HEK293 (cell line): ENCODE results near the gene ZBTB20.
A peak's percentile ranks its signal among the peaks of the same experiment; 100 is the strongest.

Source experiments
- BCL11A ChIP-seq: fragments of 450-650 bp; formaldehyde crosslinking; IDR thresholded peaks from 2 replicates; pipeline ENCODE4 v1.5.1; 2016; ENCODE audit warnings: low read depth, missing biosample characterization, missing genetic modification characterization
- CTCF ChIP-seq: fragments of 450-650 bp; formaldehyde crosslinking; IDR thresholded peaks from 2 replicates; pipeline ENCODE4 v1.5.1; 2016; ENCODE audit warnings: missing biosample characterization, missing genetic modification characterization
- OVOL3 ChIP-seq: fragments of 450-650 bp; formaldehyde crosslinking; IDR thresholded peaks from 2 replicates; pipeline ENCODE4 v1.5.1; 2016; ENCODE audit warnings: missing biosample characterization, missing genetic modification characterization
- ZBTB49 ChIP-seq: fragments of 450-650 bp; formaldehyde crosslinking; IDR thresholded peaks from 2 replicates; pipeline ENCODE4 v1.5.1; 2016; ENCODE audit warnings: missing biosample characterization, missing genetic modification characterization, low read depth
- ZNF211 ChIP-seq: fragments of 450-650 bp; formaldehyde crosslinking; IDR thresholded peaks from 2 replicates; pipeline ENCODE4 v1.5.1; 2016; ENCODE audit warnings: low read depth, missing biosample characterization, missing genetic modification characterization
- ZNF670 ChIP-seq: fragments of 450-650 bp; formaldehyde crosslinking; IDR thresholded peaks from 2 replicates; pipeline ENCODE4 v1.5.1; 2016; ENCODE audit warnings: missing biosample characterization, missing genetic modification characterization, low read depth
- ZNF707 ChIP-seq: fragments of 450-650 bp; formaldehyde crosslinking; IDR thresholded peaks from 2 replicates; pipeline ENCODE4 v1.5.1; 2016; ENCODE audit warnings: missing biosample characterization, missing genetic modification characterization
- ZSCAN23 ChIP-seq: fragments of 450-650 bp; formaldehyde crosslinking; IDR thresholded peaks from 2 replicates; pipeline ENCODE4 v1.5.1; 2016; ENCODE audit warnings: missing biosample characterization, missing genetic modification characterization
- TF ChIP-seq, protein P1 (sequence below): fragments of 450-650 bp; formaldehyde crosslinking; IDR thresholded peaks from 2 replicates; pipeline ENCODE4 v1.5.1; 2016; ENCODE audit warnings: missing biosample characterization, missing genetic modification characterization
- TF ChIP-seq, protein P2 (sequence below): fragments of 450-650 bp; formaldehyde crosslinking; IDR thresholded peaks from 2 replicates; pipeline ENCODE4 v1.5.1; 2016; ENCODE audit warnings: missing biosample characterization, missing genetic modification characterization

DNA sequence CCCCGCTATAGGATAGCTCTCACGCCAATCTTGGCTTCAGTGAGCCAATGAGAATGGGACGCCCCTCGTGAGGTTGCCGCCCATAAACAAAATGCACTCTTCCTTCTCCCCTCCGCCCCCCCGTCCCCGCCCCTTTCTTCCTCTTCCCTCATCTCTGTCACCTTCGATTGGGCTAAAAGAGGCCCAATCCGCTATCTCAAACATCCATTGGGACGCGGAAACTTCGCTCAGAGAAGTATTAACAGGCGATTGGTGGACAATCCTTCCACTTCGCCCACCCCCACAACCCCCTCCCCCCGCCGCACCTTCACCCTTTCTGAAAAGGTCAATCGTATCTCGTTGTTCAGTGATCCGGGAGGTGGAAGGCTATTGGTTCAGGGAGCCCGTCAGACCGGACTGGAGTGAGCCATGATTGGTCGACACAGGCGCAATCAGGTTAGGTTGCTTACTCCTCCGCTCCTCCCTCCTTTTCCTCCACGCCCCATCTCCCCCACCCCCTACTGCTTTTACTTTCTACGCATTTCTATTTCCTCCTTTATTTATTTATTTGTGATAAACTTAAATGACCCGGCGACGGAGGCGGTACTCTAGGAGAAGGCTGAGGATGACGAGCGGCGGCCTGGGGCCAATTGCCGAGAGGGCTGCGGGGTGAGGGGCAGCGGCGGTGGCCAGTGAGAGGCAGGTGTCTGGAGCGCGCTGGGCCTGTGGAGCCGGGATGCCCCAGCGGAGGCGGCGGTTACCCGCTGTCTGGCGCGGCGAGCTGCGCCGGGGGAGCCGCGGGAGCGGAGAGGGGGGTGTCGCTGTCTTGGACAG lies 447 bp upstream of the ZBTB20 start:
- TF ChIP-seq, protein P1, sequence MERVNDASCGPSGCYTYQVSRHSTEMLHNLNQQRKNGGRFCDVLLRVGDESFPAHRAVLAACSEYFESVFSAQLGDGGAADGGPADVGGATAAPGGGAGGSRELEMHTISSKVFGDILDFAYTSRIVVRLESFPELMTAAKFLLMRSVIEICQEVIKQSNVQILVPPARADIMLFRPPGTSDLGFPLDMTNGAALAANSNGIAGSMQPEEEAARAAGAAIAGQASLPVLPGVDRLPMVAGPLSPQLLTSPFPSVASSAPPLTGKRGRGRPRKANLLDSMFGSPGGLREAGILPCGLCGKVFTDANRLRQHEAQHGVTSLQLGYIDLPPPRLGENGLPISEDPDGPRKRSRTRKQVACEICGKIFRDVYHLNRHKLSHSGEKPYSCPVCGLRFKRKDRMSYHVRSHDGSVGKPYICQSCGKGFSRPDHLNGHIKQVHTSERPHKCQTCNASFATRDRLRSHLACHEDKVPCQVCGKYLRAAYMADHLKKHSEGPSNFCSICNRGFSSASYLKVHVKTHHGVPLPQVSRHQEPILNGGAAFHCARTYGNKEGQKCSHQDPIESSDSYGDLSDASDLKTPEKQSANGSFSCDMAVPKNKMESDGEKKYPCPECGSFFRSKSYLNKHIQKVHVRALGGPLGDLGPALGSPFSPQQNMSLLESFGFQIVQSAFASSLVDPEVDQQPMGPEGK = peak; percentile 83
- TF ChIP-seq ZBTB49 (tag by site-specific recombination) (no peak), ZNF670 (no peak), BCL11A (0 out of 2 replicates have a peak, but pooled peaks have one; percentile 36), ZNF211 (tag by site-specific recombination) (no peak), OVOL3 (peak; percentile 98), ZSCAN23 (tag by site-specific recombination) (no peak), CTCF (peak; percentile 62; the same call in 1 of the 2 replicates), ZNF707 (tag by site-specific recombination) (no peak)
- TF ChIP-seq, protein P2, sequence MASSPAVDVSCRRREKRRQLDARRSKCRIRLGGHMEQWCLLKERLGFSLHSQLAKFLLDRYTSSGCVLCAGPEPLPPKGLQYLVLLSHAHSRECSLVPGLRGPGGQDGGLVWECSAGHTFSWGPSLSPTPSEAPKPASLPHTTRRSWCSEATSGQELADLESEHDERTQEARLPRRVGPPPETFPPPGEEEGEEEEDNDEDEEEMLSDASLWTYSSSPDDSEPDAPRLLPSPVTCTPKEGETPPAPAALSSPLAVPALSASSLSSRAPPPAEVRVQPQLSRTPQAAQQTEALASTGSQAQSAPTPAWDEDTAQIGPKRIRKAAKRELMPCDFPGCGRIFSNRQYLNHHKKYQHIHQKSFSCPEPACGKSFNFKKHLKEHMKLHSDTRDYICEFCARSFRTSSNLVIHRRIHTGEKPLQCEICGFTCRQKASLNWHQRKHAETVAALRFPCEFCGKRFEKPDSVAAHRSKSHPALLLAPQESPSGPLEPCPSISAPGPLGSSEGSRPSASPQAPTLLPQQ = no peak; the same call in none of the 2 replicates
